ENCODE measurements around the gene NOL11. TPM values are rescaled to one million over a fixed set of nuclear protein-coding genes. Genes with fewer than 3 reads are reported as not detected.
"Not testable (repeated sequence)": the region's sequence is repeated elsewhere in the genome, so short reads cannot be mapped to it uniquely, and the experiment has no call there.

The NOL11 gene
- polyA plus RNA-seq, 3 donors = 5.2 to 11.4 (median 6.1) TPM

DNA sequence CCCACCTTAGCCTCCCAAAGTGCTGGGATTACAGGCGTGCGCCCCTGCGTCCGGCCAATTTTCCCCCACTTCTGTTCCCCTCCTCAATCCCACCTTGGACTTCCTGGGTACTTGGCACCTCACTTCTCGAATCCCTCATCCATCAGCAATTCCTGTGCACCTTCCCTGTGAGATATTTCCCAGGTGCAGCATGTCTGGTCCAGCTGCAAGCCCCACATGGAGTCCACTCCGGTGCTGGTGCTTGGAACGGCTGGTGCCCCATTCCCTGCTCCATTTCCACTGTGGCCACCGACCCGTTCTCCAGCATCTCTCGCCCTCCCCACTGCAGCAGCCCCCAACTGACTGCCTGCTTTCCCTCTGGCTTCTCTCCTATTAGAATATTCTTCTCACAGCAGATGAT is 35.3 kb downstream of the NOL11 start:
- peaks cover 28 to 43% of the 10 kb centered on the region in 2 donors for H3K36me3 Mint-ChIP-seq
- intact Hi-C loops (cut with micrococcal nuclease) = no loop called here

DNA sequence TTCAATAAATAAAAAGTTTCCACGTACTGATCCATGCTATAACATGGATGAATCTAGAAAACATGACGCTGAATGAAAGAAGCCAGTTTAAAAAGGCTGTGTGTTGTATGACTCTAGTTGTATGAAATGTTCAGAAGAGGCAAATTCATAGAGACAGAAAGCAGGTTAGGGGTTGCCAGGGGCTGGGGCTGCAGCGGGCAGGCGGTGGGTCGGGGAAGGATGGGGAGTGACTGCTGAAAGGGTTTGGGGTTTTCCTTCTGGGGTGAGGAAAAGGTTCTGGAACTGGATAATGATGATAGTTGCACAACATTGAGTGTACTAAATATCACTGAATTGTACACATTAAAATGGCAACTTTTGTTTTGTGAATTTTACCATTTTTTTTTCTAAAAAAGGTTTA is 36.3 kb downstream of the NOL11 start:
- no peaks in the 10 kb centered on the region for H4K20me1 ChIP-seq (ENCODE audit: insufficient read depth, low read length)
- H3K9me3 ChIP-seq (replicated peaks in 1 of 2; ENCODE audit: control insufficient read depth in 1 of 2, insufficient read depth in 1 of 2, low read length in 2 of 2) = peaks cover 0 to 3% of the 10 kb centered on the region in 2 donors
- H3K27ac ChIP-seq (ENCODE audit: low read depth in 1 of 2, low read length in 2 of 2) = no peak overlapping the region
- TF ChIP-seq, protein P1, sequence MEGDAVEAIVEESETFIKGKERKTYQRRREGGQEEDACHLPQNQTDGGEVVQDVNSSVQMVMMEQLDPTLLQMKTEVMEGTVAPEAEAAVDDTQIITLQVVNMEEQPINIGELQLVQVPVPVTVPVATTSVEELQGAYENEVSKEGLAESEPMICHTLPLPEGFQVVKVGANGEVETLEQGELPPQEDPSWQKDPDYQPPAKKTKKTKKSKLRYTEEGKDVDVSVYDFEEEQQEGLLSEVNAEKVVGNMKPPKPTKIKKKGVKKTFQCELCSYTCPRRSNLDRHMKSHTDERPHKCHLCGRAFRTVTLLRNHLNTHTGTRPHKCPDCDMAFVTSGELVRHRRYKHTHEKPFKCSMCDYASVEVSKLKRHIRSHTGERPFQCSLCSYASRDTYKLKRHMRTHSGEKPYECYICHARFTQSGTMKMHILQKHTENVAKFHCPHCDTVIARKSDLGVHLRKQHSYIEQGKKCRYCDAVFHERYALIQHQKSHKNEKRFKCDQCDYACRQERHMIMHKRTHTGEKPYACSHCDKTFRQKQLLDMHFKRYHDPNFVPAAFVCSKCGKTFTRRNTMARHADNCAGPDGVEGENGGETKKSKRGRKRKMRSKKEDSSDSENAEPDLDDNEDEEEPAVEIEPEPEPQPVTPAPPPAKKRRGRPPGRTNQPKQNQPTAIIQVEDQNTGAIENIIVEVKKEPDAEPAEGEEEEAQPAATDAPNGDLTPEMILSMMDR (IDR thresholded peaks at IDR 0.05) = no peak
- no peak for DNase-seq
- no peak overlapping the region for H3K4me2 ChIP-seq (replicated peaks; ENCODE audit: extremely low read depth, low read length, poor library complexity, severe bottlenecking)
- H3K27me3 ChIP-seq (ENCODE audit: control insufficient read depth in 2 of 2, insufficient read depth in 2 of 2, low read length in 2 of 2) = no peaks in the 10 kb centered on the region
- H2AFZ ChIP-seq (ENCODE audit: insufficient read depth, low read depth, low read length, poor library complexity, severe bottlenecking) = no peak overlapping the region
- peak overlapping the region in 1 of 7 donors; percentile 46 for H3K27ac Mint-ChIP-seq
- H3K36me3 Mint-ChIP-seq = peaks cover 22 to 33% of the 10 kb centered on the region in 2 donors
- H3K4me1 ChIP-seq (ENCODE audit: control insufficient read depth in 1 of 2, insufficient read depth in 2 of 2, low read length in 2 of 2) = peaks cover 14 to 16% of the 10 kb centered on the region in 2 donors
- peaks cover 20% of the 10 kb centered on the region for H3K4me1 Mint-ChIP-seq
- no peaks in the 10 kb centered on the region for H3K79me2 ChIP-seq (ENCODE audit: insufficient read depth, low read length)
- no peak overlapping the region for H3K4me3 ChIP-seq (replicated peaks in 1 of 3; ENCODE audit: low read depth in 2 of 3, low read length in 3 of 3)
- intact Hi-C loops (cut with micrococcal nuclease) = no loop called here
- peaks cover 0 to 2% (median 0%) of the 10 kb centered on the region in 3 donors for H3K27me3 Mint-ChIP-seq (ENCODE audit: low read depth in 3 of 3)
- H3K36me3 ChIP-seq (replicated peaks in 1 of 2; ENCODE audit: control insufficient read depth in 1 of 2, insufficient read depth in 2 of 2, low read length in 2 of 2) = peaks cover 19 to 24% of the 10 kb centered on the region in 2 donors
- WGBS (ENCODE audit: insufficient coverage) = 94% methylated on average over 2 of the region's 5 CpGs
- H3K4me3 Mint-ChIP-seq = no peak overlapping the region
- H3K9me3 Mint-ChIP-seq = peaks cover 0 to 9% (median 0%) of the 10 kb centered on the region in 7 donors
- H3K9ac ChIP-seq (ENCODE audit: insufficient read depth, low read length, poor library complexity, severe bottlenecking) = no peak overlapping the region

More for the DNA sequence above, 35.3 kb downstream of the NOL11 start:
- Mint-ChIP-seq H3K27me3 (ENCODE audit: low read depth in 3 of 3) (peaks cover 0 to 2% (median 0%) of the 10 kb centered on the region in 3 donors), H3K4me1 (peaks cover 20% of the 10 kb centered on the region), H3K4me3 (no peak overlapping the region), H3K27ac (peak overlapping the region in 4 of 7 donors; percentile 10 to 34 (median 22)), H3K9me3 (peaks cover 0 to 9% (median 1%) of the 10 kb centered on the region in 7 donors)
- no peaks in the 10 kb centered on the region for H3K79me2 ChIP-seq (ENCODE audit: insufficient read depth, low read length)
- peaks cover 23 to 34% of the 10 kb centered on the region in 2 donors for H3K36me3 ChIP-seq (replicated peaks in 1 of 2; ENCODE audit: control insufficient read depth in 1 of 2, insufficient read depth in 2 of 2, low read length in 2 of 2)
- H3K4me2 ChIP-seq (replicated peaks; ENCODE audit: extremely low read depth, low read length, poor library complexity, severe bottlenecking) = no peak overlapping the region
- peaks cover 0 to 3% of the 10 kb centered on the region in 2 donors for H3K9me3 ChIP-seq (replicated peaks in 1 of 2; ENCODE audit: control insufficient read depth in 1 of 2, insufficient read depth in 1 of 2, low read length in 2 of 2)
- 97% methylated on average over 10 of the region's 10 CpGs for WGBS (ENCODE audit: insufficient coverage)
- H3K27me3 ChIP-seq (ENCODE audit: control insufficient read depth in 2 of 2, insufficient read depth in 2 of 2, low read length in 2 of 2) = no peaks in the 10 kb centered on the region
- no peak overlapping the region for H3K27ac ChIP-seq (ENCODE audit: low read depth in 1 of 2, low read length in 2 of 2)
- H3K4me3 ChIP-seq (replicated peaks in 1 of 3; ENCODE audit: low read depth in 2 of 3, low read length in 3 of 3) = no peak overlapping the region
- peaks cover 14 to 16% of the 10 kb centered on the region in 2 donors for H3K4me1 ChIP-seq (ENCODE audit: control insufficient read depth in 1 of 2, insufficient read depth in 2 of 2, low read length in 2 of 2)
- H3K9ac ChIP-seq (ENCODE audit: insufficient read depth, low read length, poor library complexity, severe bottlenecking) = no peak overlapping the region
- no peak for DNase-seq
- H2AFZ ChIP-seq (ENCODE audit: insufficient read depth, low read depth, low read length, poor library complexity, severe bottlenecking) = no peak overlapping the region
- H4K20me1 ChIP-seq (ENCODE audit: insufficient read depth, low read length) = no peaks in the 10 kb centered on the region
- TF ChIP-seq, protein P1 (IDR thresholded peaks at IDR 0.05) = no peak

DNA sequence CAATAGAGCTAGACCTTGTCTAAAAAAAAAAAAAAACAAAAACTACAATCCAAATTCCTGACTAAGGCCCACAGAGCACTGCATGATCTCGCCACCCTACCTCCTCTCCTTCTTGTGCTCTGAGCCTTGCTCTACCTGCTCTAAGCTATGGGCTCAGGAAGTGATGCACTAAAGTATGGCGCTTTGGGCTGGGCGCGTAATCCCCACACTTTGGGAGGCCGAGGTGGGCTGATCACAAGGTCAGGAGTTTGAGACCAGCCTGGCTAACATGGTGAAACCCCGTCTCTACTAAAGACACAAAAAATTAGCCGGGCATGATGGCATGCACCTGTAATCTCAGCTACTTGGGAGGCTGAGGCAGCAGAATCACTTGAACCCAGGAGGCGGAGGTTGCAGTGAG is 37.0 kb downstream of the NOL11 start:
- H3K9me3 ChIP-seq (replicated peaks in 1 of 2; ENCODE audit: control insufficient read depth in 1 of 2, insufficient read depth in 1 of 2, low read length in 2 of 2); DNase-seq; H3K27me3 Mint-ChIP-seq (ENCODE audit: low read depth in 3 of 3); H3K4me3 ChIP-seq (replicated peaks in 1 of 3; ENCODE audit: low read depth in 2 of 3, low read length in 3 of 3); H2AFZ ChIP-seq (ENCODE audit: insufficient read depth, low read depth, low read length, poor library complexity, severe bottlenecking); H4K20me1 ChIP-seq (ENCODE audit: insufficient read depth, low read length); H3K27me3 ChIP-seq (ENCODE audit: control insufficient read depth in 2 of 2, insufficient read depth in 2 of 2, low read length in 2 of 2); H3K4me3 Mint-ChIP-seq; intact Hi-C loops (cut with micrococcal nuclease); H3K4me2 ChIP-seq (replicated peaks; ENCODE audit: extremely low read depth, low read length, poor library complexity, severe bottlenecking); H3K9me3 Mint-ChIP-seq; H3K79me2 ChIP-seq (ENCODE audit: insufficient read depth, low read length): not testable (repeated sequence)
- WGBS (ENCODE audit: insufficient coverage) = 96% methylated on average over 7 of the region's 8 CpGs
- H3K27ac Mint-ChIP-seq = peak overlapping the region in 6 of 7 donors; percentile 64 to 90 (median 84)
- H3K4me1 ChIP-seq (ENCODE audit: control insufficient read depth in 1 of 2, insufficient read depth in 2 of 2, low read length in 2 of 2) = peaks cover 14 to 16% of the 10 kb centered on the region in 2 donors
- H3K27ac ChIP-seq (ENCODE audit: low read depth in 1 of 2, low read length in 2 of 2) = peak overlapping the region; percentile 39 to 80
- peaks cover 20 to 26% of the 10 kb centered on the region in 2 donors for H3K36me3 Mint-ChIP-seq
- peak overlapping the region; percentile 19 for H3K9ac ChIP-seq (ENCODE audit: insufficient read depth, low read length, poor library complexity, severe bottlenecking)
- H3K4me1 Mint-ChIP-seq = peaks cover 20% of the 10 kb centered on the region
- peaks cover 17 to 19% of the 10 kb centered on the region in 2 donors for H3K36me3 ChIP-seq (replicated peaks in 1 of 2; ENCODE audit: control insufficient read depth in 1 of 2, insufficient read depth in 2 of 2, low read length in 2 of 2)
